Stimulated activated CD8-positive, alpha-beta memory T cell treated with anti-CD3 and anti-CD28 coated beads, Interleukin-15, amount 100 ng/mL, for 4 hours (primary cell): Measurements from ENCODE around the gene TMC1.

Source experiments
- DNase-seq, 2 donors: peaks; one replicate each; pipeline ENCODE4 v3.0.0-alpha.2; 2020; ENCODE audit warnings: low read depth in 2 of 2

TMC1 gene

DNA sequence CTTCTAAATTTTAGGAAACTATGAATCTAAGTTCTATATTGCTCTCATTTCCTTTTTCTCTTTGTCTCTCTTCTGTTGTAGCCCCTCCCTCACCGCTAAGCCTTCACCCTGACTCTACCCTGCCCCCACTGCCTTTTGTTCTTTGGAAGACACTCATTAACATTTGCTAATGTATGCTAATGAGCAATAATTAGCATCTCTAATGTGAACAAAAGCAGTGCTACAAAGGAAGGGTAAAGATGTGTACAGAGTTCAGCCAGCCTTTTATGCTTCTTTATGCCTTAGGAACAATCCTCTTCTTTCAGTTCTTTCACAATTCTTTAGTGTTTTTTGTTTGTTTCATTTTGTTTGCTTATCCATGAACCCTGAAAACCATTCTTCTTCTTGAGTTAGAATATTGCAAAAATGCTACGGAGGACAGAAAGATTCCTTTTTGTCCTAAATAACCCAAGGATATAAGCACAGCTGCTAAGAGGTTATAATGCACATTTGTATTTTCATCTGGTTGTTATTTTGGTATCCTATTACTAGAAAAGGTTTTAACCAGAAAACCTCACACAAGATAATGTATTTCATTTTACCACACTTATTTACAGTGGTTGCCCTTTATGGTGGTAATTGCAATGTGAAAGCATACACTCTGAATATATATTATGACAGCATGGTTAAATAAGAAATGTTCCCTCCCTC, 159.3 kb downstream of the TMC1 start:
- no peak for DNase-seq

- DNase-seq, result no peak
Measured at GRCh38 chr9:72681283-72681630, 159.8 kb downstream of the TMC1 start.

- no peak for DNase-seq
Measured at GRCh38 chr9:72684615-72685014, 163.2 kb downstream of the TMC1 start.

GRCh38 chr9:72685911-72686310, 164.5 kb downstream of the TMC1 start:
- DNase-seq, result no peak

DNA sequence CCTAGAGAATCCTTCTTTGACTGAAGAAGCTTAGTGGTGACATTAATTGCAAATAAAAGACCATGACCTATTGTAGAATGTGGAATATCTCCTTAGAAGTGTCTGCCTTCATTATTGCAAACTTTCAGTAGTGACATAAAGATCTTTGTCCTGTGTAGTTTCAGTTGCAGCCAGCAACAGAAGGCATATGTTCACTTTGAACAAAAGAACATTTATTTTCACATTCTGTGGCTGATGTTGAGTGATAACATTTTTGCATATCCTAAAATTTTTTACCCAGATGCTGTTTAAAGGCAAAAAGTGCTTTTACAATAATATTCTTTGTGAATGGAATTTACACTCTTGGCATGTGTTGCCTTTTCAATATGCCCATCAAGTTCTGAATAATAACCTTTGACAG, 165.9 kb downstream of the TMC1 start:
- no peak for DNase-seq

GRCh38 chr9:72691671-72692070, 170.3 kb downstream of the TMC1 start:
- no peak for DNase-seq

- DNase-seq, result no peak
Measured at GRCh38 chr9:72695365-72695764, 174.0 kb downstream of the TMC1 start.

GRCh38 chr9:72696511-72696910, 175.1 kb downstream of the TMC1 start:
- no peak for DNase-seq

DNA sequence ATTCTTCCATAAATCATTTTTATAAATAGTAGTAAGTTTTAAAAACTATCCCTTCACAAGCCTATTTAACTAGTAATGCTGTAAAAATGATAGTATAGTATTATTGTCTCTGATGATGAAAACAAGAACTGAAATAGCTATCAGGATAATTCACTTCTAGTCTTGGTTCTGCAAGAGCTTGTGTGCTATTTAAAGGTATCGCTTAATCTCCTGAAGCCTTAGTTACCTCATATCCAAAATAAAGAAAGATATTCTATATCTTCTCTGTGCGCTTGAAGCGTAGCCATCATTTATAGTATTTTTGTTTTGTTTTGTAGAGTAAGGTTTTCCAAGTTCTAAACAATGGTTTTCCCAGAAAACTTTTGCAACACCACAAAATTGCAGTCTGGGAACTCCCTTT, 180.1 kb downstream of the TMC1 start:
- no peak for DNase-seq

DNA sequence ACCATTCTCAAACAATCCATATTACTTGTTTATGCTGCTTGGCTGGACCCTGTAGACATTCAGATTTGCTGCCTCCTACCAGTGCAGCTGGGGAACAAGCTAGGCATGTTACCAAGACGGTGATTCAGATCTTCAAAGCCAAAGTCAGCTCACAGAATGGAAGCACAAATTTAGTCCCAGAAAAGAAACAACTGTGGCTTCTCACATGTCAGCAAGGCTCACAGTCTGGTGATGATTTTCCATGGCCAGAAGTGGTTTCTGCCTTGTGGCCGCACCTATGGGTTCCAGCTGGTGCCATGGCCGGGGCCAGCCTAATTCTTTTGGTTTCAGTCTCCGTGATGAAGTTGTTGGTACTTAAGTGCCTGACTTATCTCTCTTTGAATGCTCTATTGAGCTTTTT, 182.2 kb downstream of the TMC1 start:
- no peak for DNase-seq

DNA sequence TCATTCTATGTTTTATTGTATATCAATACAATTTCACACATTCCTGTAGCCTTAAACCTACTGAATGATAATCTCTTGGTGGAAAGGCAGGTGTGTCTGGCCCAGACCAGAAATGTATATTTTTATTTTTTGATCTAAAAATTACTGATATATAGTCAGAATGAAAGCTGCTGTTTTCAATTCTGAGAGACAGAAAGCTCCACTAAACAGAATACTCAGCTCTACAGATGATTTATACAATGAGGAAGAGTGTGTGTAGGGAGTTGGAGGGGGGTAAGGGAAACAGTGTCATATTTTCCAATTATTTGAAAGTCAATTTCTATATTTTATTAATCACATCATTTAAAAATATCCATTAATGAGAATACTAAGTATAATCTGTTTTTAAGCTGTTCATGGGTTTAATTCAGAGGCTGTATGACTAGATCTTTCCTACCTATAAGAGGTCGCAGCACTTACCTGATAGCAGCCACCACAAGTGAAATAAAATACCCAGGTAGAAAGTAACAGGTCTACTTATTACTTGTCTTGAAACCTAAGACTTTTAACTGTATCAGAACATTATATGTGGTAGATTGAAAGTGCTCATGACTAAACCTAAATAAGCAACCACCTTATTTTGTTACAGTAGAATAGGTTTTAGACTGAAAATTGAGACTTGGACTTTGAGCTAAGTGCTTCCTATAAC, 183.4 kb downstream of the TMC1 start:
- DNase-seq, result no peak

- DNase-seq, result no peak
Measured at GRCh38 chr9:72718503-72718902, 197.1 kb downstream of the TMC1 start.

GRCh38 chr9:72721067-72721466, 199.7 kb downstream of the TMC1 start:
- no peak for DNase-seq

- DNase-seq, result no peak
Measured at GRCh38 chr9:72726947-72727346, 205.5 kb downstream of the TMC1 start.

DNA sequence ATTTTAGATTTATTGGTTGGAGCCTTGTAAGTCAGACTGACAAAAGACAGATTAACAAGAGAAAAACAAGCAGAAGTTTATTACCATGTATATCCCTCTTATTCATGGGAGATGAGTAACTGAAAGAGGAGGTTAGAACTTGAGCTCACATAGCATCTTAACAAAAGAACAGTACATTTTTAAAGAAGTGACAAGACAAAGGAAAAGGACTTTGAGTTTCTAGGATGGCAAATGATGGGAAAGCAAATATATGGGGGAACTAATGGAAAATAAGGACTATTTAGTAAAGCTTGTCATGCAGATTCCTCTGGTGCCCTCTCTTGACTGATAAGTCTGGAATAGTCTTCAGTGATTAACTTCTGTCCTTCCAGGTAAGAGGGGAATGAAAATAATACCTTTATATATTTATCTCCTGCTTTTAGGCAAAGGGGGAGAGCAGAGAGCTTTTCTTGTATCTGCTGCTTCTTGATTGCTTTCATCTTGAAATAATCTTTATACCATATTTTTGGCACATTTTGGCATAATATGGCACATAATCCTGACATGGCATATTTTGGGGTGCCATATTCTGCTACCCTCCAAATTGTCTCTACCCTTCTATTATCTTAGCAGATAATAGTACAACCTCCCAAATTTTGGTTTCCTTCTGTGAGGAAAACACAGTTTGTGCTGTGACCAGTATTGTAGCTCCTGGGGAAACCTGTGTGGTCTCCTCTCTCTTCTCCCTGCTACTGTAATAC, 206.8 kb downstream of the TMC1 start:
- no peak for DNase-seq

DNA sequence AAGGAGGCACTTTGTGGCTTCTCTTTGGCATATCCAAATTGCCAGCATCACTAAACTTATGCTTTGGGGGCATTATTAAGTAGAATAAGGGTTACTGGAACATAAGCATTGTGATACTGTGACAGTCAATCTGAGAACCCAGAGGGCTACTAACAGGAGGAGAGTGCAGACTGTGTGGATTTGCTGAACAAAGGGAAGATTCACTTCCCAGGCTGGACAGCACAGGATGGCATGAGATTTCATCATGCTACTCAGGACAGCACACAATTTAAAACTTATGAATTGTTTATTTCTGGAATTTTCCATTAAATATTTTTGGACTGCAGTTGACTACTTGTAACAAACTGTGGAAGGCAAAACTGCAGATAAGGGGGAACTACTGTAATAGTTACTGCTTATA, 212.5 kb downstream of the TMC1 start:
- DNase-seq, result no peak

- no peak for DNase-seq
Measured at GRCh38 chr9:72734631-72735030, 213.2 kb downstream of the TMC1 start.

DNA sequence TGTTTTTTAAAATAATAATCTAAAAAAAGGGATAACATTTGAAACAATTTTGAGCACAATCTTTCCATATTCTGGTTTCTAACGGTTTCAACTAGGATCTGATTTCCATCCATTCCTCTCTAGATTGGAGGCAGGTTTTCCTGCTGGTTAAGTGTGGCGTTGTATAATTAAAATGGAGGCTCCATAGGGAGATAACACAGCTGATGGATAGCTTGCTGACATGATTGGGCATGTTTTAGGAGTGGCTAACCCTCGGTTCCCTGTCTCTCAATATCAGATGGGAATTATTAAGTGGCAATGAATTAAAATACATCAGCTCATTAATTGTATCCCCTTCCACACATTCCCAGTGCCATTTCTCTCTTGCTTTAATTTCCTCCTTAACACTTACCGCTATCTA, 222.4 kb downstream of the TMC1 start:
- no peak for DNase-seq

DNA sequence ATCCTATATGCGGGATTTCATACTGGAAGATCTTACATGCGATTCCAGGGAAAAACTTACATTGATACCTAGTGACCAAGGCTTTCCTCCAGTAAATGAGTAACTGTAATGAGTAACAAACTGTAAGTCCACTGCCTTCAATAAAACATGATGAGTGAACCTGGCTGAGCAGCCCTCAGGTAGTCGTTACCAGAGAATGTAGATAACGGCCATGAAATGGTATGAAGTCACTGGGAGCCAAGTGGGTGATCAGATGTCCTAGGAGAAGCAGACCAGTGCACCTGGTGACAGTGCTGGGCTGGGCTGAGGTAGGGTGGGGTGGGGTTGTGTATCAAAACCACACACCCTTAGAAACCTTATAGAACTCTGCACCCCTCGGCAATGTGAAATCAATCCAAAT, 227.9 kb downstream of the TMC1 start:
- DNase-seq, result no peak

DNA sequence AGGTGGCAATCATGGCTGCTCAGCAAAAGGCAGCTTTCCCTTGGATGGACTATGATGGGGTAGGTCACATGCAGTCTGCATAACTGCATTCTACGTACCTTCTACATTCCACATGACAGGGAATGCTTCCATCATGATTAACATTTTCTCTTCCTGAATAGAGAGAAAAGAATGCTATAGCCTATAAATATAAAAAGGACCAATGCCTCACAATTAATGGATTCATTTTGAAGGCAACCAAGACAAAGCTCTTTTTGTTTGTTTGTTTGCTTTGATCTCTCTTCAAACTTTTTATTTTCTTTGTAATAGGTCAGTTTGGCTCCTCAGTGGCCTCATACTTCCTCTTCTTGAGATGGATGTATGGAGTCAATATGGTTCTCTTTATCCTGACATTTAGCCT, 230.1 kb downstream of the TMC1 start:
- DNase-seq, result no peak

GRCh38 chr9:72753266-72753893, 232.0 kb downstream of the TMC1 start:
- DNase-seq, result no peak

GRCh38 chr9:72755836-72756235, 234.4 kb downstream of the TMC1 start:
- DNase-seq, result no peak

DNA sequence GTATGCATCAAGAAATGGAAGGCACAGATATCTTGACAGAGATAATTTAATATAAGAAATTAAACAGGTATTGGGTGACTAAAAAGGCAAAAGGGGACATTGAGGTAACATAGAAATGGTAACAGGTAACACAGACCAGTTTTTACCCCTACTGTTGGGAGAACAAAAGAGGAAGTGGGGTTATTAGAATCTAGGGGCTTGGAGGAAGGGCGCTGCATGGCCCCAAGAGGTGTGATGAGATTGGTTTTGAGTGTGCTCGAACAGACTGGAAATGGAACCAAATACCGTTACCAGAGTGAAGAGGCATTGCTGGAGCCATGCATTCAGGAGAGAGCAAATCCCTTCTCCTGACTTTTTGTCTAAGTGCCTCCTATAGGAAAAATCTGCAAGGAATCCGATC, 237.5 kb downstream of the TMC1 start:
- no peak for DNase-seq
